T-helper 2 cell treated with Interferon-gamma antibody and Interleukin-4, amounts not matched to agents 100 ng/mL and 5 ng/mL, for 36 hours (primary cell): Measurements from ENCODE around the gene CD40. TPM values are rescaled to one million over a fixed set of nuclear protein-coding genes. Genes with fewer than 3 reads are reported as not detected.

ENCODE experiments used
- intact Hi-C: fragments of 100-400 bp; cut with micrococcal nuclease; formaldehyde crosslinking; loops from one replicate; pipeline ENCODE4 v1.15.1; 2023
- total RNA-seq: library from RNA; stranded (reverse); gene quantifications from 2 replicates; pipeline ENCODE4 v1.2.3, GENCODE V29; 2022

Gene CD40
- total RNA-seq, 1 donor from 2014 or later: 0.43 TPM

- intact Hi-C loops: no loop called here
Measured at GRCh38 chr20:46171476-46171875, 53.4 kb downstream of the CD40 start.

DNA sequence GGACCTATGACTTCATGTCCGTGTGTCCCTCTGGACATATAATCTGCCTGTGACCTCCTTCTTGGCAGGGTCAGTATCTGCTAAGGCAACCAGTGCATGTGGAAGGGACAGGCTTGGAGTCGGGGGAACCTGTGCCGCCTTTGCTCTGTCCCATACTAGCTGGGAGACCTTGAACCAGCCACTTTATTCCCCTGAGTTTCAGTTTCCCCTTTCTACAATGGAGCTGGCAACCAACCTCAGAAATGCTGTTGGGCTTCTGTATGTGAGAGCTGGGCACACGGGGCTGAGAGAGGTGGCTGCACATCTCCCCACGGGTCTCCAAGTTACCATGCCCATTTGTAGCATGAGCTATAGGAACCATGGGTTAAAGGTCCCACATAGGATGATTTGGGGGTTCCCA lies 53.8 kb downstream of the CD40 start:
- intact Hi-C loops: no loop called here

DNA sequence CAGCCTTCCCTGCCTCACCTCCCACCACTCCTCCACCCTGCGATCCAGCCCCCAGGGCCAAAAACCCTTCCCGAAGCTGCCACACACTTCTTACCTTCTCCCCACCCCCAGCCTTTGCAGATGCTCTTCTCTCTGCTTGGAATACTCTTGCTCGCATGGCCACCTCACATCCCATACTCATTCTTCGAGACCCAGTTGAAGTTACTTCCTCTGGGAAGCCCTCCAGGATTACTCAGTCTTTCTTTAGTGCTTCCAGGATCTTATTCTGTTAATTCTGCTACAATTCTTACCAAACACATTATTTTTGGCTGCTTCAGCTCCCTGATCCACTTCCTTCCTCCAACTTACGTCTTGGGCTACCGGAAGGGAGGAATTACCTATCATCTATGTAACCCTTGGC lies 54.3 kb downstream of the CD40 start:
- intact Hi-C loops: no loop called here

DNA sequence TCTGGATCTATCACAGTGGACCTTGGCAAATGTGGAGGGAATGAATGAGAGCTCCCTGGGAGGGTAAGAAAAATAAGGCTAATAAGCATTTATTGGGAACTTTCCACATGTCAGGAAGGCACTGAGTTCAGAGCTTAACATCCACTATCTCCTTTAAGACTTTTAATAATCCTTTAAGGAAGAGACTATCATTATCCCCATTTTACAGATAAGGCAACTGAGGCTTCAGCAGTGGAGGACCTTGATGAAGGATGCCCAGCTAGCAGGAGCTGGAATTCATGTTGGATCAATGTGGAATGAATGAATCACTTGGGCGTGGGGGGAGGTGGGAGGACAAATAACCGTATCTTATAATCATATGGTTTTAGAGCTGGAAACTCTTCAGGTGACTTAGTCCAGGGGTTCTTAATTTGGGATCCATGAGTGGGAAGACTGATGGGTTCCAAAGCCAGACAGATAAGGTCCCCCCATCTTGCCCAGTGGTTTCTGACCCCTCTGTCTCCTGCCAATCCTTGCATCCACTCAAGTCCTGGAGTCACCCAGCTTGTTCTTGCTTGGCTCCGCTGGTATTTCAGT lies 54.9 kb downstream of the CD40 start:
- intact Hi-C loops: no loop called here

DNA sequence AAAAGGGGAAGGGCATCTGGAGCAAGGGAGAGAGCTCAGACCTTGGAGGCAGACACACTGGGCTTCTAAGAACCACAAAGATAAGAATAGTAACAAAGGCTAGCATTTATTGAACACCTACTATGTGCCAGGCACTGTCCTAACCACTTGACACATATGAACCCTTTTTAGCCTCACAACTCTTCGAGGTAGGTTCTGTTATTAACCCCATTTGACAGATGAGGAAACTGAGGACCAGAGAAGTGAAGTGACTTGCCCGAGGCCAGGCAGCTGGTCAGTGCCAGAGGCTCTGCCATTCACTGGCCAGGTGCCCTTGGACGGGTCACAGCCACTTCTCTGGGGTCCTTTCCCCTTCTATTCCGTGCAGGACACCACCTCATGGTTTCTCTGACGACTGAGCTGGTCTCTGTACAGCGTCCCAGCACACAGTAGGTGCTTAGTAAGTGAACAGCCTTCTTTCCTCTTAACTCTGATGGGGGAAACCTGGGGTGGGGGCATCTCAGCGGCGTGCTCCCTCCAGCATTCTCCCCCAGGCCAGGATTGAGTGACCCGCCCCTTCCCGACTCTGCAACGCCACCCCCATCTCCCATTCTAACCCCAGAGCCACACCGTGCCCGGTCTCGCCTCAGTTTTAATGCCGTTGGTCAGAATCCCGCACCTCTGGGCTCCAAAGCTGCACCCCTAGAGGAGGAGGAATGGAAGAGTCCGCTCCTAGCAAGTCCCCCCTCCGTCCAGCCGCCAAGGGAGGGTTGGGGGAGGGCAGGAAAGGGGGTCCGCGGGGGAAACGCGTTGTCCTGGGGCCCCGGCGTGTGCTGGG lies 55.7 kb downstream of the CD40 start:
- intact Hi-C loops: loop anchor here (1.0 kb wide), 1 partner anchor 151 kb away; no protein-coding TSS in a partner anchor

DNA sequence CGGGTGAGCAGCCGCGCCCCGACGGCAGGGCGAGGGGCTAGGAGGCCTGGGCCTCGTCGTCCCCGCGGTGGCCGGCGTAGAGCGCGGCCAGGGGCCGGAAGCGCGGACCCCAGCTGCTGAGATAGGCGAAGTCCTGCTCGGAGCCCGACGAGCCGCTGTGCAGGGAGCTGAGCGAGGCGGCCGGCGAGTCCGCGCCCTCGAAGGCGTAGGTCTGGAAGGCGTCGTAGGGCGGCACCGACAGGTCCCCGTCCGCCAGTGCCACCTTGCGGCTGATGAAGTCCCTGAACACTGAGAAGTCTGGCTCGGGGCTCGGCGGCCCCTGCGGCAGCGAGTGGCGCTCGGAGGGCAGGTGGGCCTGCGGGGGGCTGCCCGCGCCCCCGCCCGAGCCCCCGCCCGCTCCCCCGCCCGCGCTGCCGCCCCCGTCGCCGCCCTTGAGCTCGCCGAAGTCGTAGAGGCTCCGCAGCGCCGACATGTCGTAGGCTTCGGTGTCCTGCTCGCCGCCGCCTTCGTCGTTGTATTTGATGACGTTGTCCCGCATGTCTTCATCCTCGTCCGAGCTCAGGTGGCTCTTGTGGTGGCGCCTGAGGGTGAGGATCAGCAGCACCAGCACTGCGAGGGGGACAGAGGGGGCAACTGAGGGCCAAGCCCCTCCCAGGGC lies 56.5 kb downstream of the CD40 start:
- intact Hi-C loops: loop anchor here (1.0 kb wide), 1 partner anchor 151 kb away; no protein-coding TSS in a partner anchor

GRCh38 chr20:46175127-46175494 lies 57.0 kb downstream of the CD40 start:
- intact Hi-C loops: no loop called here

- intact Hi-C loops: no loop called here
Measured at GRCh38 chr20:46176739-46177378, 58.7 kb downstream of the CD40 start.

DNA sequence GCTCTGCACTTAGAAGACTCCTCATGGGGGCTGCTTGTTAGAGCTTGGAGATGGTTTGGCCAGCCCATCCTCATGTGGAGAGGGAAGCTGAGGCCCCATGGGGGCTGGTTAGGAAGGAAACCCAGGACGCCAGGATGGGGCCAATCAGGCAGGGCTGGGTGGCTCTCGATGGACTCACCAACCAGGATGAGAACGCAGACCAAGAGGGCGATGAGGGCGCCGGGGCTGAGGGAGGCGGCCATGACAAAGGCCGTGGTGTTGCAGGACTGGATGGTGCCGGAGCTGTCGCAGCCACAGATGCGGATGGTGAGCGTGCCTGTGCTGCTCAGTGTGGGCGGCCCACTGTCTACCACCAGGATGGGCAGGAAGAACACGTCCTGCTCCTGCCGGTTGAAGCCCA lies 59.7 kb downstream of the CD40 start:
- intact Hi-C loops: no loop called here

DNA sequence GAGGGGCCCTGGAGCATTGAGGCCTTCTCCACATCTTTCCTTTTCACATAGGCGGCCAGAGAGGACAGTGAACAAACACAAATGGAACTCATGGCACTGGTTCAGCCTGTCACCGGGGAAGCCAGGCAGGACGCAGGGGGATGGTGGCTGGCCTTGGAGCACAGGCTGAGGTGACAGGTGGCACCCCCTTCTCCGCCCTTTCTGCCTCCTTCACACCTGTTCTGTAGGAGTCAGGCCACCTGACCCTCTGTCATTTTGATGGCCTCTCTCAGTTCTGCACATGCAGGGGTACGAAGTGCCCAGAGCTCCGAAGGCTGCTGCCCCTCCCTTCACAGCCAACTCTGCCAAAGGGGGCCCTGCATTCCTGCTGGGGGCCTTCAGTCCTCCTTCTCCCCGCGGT lies 60.8 kb downstream of the CD40 start:
- intact Hi-C loops: no loop called here

Other genes starting within 250 kb of the CD40 start
- 9.8 and 10.7 TPM in 2 replicates for gene ZSWIM1, start 237.1 kb upstream of the CD40 start, total RNA-seq
- 0.52 and 1.0 TPM in 2 replicates for gene SPATA25, start 230.7 kb upstream of the CD40 start, total RNA-seq
- gene NEURL2, start 227.1 kb upstream of the CD40 start, total RNA-seq: 1.4 and 2.1 TPM in 2 replicates
- 55.1 and 60.4 TPM in 2 replicates for gene CTSA, start 227.0 kb upstream of the CD40 start, total RNA-seq
- gene PLTP, start 206.2 kb upstream of the CD40 start, total RNA-seq: 1.5 and 1.8 TPM in 2 replicates
- 37.1 and 38.3 TPM in 2 replicates for gene PCIF1, start 183.6 kb upstream of the CD40 start, total RNA-seq
- gene ZNF335, start 146.1 kb upstream of the CD40 start, total RNA-seq: 37.6 and 38.7 TPM in 2 replicates
- gene MMP9, start 109.4 kb upstream of the CD40 start, total RNA-seq: not detected in 2 replicates
- gene SLC12A5, start 89.1 kb upstream of the CD40 start, total RNA-seq: 0.70 TPM in 1 of 2 replicates, not detected in the other
- 40.0 and 40.2 TPM in 2 replicates for gene NCOA5, start 28.4 kb upstream of the CD40 start, total RNA-seq
- not detected in 2 replicates for gene CDH22, start 190.2 kb downstream of the CD40 start, total RNA-seq